ENCODE measurements around the gene RBKS. TPM values are rescaled to one million over a fixed set of nuclear protein-coding genes. Genes with fewer than 3 reads are reported as not detected.

The RBKS gene
- total RNA-seq, 1 donor from 2014 or later: 2.0 TPM

DNA sequence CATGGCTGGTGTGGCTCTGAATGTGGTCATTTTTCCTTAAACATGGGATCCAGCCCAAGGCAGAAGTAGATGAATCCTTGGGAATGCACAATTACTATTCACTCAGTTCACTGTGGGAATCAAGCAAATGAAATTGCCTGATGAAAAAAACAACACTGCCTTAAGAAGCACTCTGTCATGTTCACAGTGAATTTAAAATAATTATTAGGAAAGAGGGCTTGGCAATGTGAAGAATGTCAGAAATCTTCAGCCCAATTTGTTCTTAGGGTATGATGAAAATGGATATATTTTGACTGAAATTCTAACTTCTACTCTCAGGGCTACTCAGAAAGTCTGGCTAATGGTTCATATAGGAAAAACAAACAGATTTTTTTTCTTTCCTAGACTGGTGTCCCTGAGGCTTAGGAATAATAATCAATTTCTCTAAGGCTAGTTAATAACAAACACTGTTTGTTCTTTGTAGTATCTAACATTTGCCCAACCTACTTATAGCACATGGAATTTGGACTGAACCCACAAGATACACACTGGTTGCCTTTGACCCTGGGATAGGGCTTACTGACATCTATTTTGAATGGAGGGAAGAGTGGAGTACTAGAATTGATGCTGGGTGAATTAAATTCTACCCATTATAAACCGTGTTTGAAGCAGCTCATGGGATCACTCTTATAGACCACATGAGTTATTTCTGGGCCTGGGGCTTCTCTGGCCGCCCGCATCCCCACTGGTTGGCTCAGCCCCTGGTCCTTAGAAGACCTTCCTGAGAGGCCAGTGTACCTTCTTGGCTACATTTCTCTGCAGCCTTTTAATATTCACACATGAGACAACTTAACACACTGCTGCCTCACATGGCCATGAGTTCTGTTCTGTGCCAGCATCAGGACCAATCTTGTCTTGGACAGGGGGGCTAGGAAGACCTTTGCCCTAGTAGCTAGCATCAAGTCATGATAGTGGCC is 127.0 kb downstream of the RBKS start:
- peaks cover 1% of the 10 kb centered on the region for H3K27me3 Mint-ChIP-seq (ENCODE audit: unreplicated experiment)
- no peak overlapping the region for H3K27ac Mint-ChIP-seq (ENCODE audit: unreplicated experiment)
- no peak for DNase-seq (ENCODE audit: low spot score)
- no peaks in the 10 kb centered on the region for H3K36me3 Mint-ChIP-seq (ENCODE audit: low read depth, unreplicated experiment)
- H3K4me1 Mint-ChIP-seq (ENCODE audit: unreplicated experiment): no peaks in the 10 kb centered on the region
- H3K4me3 Mint-ChIP-seq (ENCODE audit: unreplicated experiment): no peak overlapping the region
- TF ChIP-seq, protein P1, sequence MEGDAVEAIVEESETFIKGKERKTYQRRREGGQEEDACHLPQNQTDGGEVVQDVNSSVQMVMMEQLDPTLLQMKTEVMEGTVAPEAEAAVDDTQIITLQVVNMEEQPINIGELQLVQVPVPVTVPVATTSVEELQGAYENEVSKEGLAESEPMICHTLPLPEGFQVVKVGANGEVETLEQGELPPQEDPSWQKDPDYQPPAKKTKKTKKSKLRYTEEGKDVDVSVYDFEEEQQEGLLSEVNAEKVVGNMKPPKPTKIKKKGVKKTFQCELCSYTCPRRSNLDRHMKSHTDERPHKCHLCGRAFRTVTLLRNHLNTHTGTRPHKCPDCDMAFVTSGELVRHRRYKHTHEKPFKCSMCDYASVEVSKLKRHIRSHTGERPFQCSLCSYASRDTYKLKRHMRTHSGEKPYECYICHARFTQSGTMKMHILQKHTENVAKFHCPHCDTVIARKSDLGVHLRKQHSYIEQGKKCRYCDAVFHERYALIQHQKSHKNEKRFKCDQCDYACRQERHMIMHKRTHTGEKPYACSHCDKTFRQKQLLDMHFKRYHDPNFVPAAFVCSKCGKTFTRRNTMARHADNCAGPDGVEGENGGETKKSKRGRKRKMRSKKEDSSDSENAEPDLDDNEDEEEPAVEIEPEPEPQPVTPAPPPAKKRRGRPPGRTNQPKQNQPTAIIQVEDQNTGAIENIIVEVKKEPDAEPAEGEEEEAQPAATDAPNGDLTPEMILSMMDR (IDR thresholded peaks at IDR 0.05; ENCODE audit: unreplicated experiment): no peak
- H3K9me3 Mint-ChIP-seq (ENCODE audit: unreplicated experiment): no peaks in the 10 kb centered on the region

DNA sequence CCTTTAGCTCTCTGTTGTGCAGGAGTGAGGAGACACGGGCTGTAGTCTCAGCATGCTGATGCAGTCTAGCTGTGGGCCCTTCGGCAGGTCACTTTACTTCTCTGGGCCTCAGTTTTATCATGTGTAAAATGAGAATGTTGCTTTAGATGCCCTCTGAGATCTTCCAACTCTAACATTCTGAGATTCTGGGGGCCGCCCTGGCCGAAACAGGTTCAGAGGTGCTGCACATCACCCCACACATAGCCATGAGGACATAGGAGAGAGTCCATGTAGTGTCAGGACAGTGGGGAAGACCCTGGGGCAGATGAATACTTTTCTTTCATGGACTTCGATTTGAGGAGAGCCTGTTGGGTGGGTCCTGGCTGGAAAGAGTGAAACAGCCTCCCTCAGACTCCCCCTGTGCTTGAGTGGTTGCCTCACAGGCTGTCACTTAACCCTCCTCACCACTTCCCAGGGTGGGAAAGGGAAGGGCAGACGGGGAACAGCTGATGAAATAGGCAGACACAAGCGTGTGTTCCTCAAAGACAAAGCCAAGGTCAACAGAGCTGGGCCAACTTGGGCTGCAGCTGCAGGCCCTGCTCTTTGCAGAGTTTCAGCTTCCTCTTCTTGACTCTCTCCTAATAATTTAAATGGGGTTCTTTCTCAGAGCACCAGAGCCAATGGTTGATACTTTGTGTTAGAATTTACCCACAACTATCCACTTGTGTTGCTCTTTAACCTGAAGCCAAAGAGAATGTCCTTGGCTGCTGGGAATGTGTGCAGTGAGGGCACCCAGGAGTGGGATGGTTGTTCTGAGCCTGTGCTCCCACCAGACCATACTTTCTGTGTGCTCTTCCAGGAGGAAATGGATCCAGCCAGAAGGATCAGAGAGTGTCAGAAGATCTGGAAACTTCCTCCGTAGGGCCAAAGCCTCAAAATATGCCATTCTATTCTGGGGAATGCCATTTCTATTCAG is 133.4 kb downstream of the RBKS start:
- no peak overlapping the region for H3K27ac Mint-ChIP-seq (ENCODE audit: unreplicated experiment)
- H3K36me3 Mint-ChIP-seq (ENCODE audit: low read depth, unreplicated experiment): no peaks in the 10 kb centered on the region
- no peaks in the 10 kb centered on the region for H3K27me3 Mint-ChIP-seq (ENCODE audit: unreplicated experiment)
- no peaks in the 10 kb centered on the region for H3K9me3 Mint-ChIP-seq (ENCODE audit: unreplicated experiment)
- H3K4me3 Mint-ChIP-seq (ENCODE audit: unreplicated experiment): no peak overlapping the region
- TF ChIP-seq, protein P1 (IDR thresholded peaks at IDR 0.05; ENCODE audit: unreplicated experiment): no peak
- no peak for DNase-seq (ENCODE audit: low spot score)
- peaks cover 10% of the 10 kb centered on the region for H3K4me1 Mint-ChIP-seq (ENCODE audit: unreplicated experiment)

DNA sequence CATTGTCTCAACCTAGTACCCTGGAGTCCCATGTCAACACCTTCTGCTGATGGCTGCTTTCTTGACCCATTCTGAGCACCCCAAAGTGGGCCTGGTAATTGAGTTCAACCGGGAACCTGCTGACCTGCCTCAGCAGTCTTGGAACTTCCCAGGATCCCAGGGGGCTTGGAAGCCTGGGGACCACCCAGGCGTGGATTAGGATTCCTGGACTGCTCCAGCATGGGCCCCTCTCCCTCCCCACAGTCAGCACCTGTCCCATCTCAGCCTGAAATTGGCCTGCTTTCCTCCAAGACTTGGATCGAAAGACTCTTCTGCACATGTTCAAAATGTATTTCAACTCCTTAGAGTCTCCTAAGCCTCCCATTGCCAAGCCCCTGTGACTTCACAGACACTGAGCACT is 134.1 kb downstream of the RBKS start:
- H3K27ac Mint-ChIP-seq (ENCODE audit: unreplicated experiment): no peak overlapping the region
- H3K4me3 Mint-ChIP-seq (ENCODE audit: unreplicated experiment): no peak overlapping the region
- TF ChIP-seq, protein P1 (IDR thresholded peaks at IDR 0.05; ENCODE audit: unreplicated experiment): no peak

DNA sequence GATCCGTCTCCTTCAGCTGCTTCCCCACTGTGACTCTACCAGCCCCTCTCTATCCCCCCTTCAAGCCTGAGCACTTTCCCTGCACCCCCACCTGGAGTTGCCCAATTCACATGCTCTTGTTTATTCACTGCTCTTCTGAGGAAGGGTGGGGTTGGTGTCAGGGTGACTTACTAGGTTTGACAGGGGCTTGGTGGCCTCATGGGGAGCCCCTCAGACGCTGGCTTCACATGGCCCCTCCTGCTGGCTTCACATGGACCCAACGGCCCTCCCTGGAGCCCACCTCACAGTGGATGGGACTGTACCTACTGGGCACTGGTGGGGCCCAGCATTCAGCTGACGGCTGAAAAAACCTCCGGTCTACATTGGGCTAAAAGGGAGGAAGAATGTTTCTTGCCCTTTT is 135.4 kb downstream of the RBKS start:
- Mint-ChIP-seq H3K36me3 (ENCODE audit: low read depth, unreplicated experiment) (no peaks in the 10 kb centered on the region), H3K4me1 (ENCODE audit: unreplicated experiment) (peaks cover 10% of the 10 kb centered on the region), H3K27ac (ENCODE audit: unreplicated experiment) (no peak overlapping the region), H3K4me3 (ENCODE audit: unreplicated experiment) (no peak overlapping the region), H3K9me3 (ENCODE audit: unreplicated experiment) (no peaks in the 10 kb centered on the region), H3K27me3 (ENCODE audit: unreplicated experiment) (no peaks in the 10 kb centered on the region)
- no peak for DNase-seq (ENCODE audit: low spot score)
- TF ChIP-seq, protein P1 (IDR thresholded peaks at IDR 0.05; ENCODE audit: unreplicated experiment): no peak

More for the DNA sequence above, 134.1 kb downstream of the RBKS start:
- no peak for DNase-seq (ENCODE audit: low spot score)
- no peaks in the 10 kb centered on the region for H3K9me3 Mint-ChIP-seq (ENCODE audit: unreplicated experiment)
- H3K4me1 Mint-ChIP-seq (ENCODE audit: unreplicated experiment): peaks cover 10% of the 10 kb centered on the region
- no peaks in the 10 kb centered on the region for H3K27me3 Mint-ChIP-seq (ENCODE audit: unreplicated experiment)
- no peaks in the 10 kb centered on the region for H3K36me3 Mint-ChIP-seq (ENCODE audit: low read depth, unreplicated experiment)
